Measurements from ENCODE around the gene P2RY13.
A peak's percentile ranks its signal among the peaks of the same experiment; 100 is the strongest.

Gene P2RY13

GRCh38 chr3:151329363-151329762 lies at the start of gene P2RY13:
Gene P2RY13 (minus strand): TSS chr3:151329549. CDS start chr3:151329528, 21 bp downstream.
- no peak for DNase-seq

GRCh38 chr3:151377768-151378385 lies 48.5 kb upstream of the P2RY13 start:
- DNase-seq, result no peak

- DNase-seq, result no peak
These were observed 42.9 kb upstream of the P2RY13 start for GRCh38 chr3:151372063-151372820.

GRCh38 chr3:151371526-151371925 lies 42.2 kb upstream of the P2RY13 start:
- DNase-seq, result no peak

GRCh38 chr3:151367448-151367847 lies 38.1 kb upstream of the P2RY13 start:
- DNase-seq, result no peak

GRCh38 chr3:151366993-151367392 lies 37.6 kb upstream of the P2RY13 start:
- no peak for DNase-seq

- DNase-seq, result no peak
These were observed 33.4 kb upstream of the P2RY13 start for GRCh38 chr3:151362751-151363174.

- no peak for DNase-seq
These were observed 28.1 kb upstream of the P2RY13 start for GRCh38 chr3:151357463-151357850.

- DNase-seq, result no peak
These were observed 27.6 kb upstream of the P2RY13 start for GRCh38 chr3:151356794-151357462.

GRCh38 chr3:151351648-151352047 lies 22.3 kb upstream of the P2RY13 start:
- no peak for DNase-seq

- peak in 1 of 2 donors; percentile 62 for DNase-seq
These were observed 21.9 kb upstream of the P2RY13 start for GRCh38 chr3:151351219-151351618.

- DNase-seq, result no peak
These were observed 21.3 kb upstream of the P2RY13 start for GRCh38 chr3:151350656-151351055.

GRCh38 chr3:151347432-151347831 lies 18.1 kb upstream of the P2RY13 start:
- peak in 1 of 2 donors; percentile 84 for DNase-seq

GRCh38 chr3:151346292-151346691 lies 16.9 kb upstream of the P2RY13 start:
- DNase-seq, result peak in 1 of 2 donors; percentile 31

GRCh38 chr3:151345859-151346258 lies 16.5 kb upstream of the P2RY13 start:
- peak in 1 of 2 donors; percentile 18 for DNase-seq

- DNase-seq, result no peak
These were observed 2.3 kb upstream of the P2RY13 start for GRCh38 chr3:151331696-151332095.

GRCh38 chr3:151330899-151331298 lies 1.6 kb upstream of the P2RY13 start:
- no peak for DNase-seq

GRCh38 chr3:151330379-151330778 lies 1.0 kb upstream of the P2RY13 start:
- no peak for DNase-seq

- peak in 1 of 2 donors; percentile 48 for DNase-seq
These were observed 902 bp downstream of the P2RY13 start for GRCh38 chr3:151328298-151328995.

- DNase-seq, result peak in 1 of 2 donors; percentile 32
These were observed 1.7 kb downstream of the P2RY13 start for GRCh38 chr3:151327571-151328198.

GRCh38 chr3:151322511-151322910 lies 6.8 kb downstream of the P2RY13 start:
- no peak for DNase-seq

GRCh38 chr3:151321526-151321925 lies 7.8 kb downstream of the P2RY13 start:
- peak in 1 of 2 donors; percentile 37 for DNase-seq

GRCh38 chr3:151320131-151320530 lies 9.2 kb downstream of the P2RY13 start:
- no peak for DNase-seq
